ENCODE data around the gene KCNQ1OT1. TPM values are rescaled to one million over a fixed set of nuclear protein-coding genes. Genes with fewer than 3 reads are reported as not detected.

The KCNQ1OT1 gene
- total and polyA plus RNA-seq, 2 of the 4 experiments (the other 2 are of a cell fraction) = 0.14 to 2.0 TPM

DNA sequence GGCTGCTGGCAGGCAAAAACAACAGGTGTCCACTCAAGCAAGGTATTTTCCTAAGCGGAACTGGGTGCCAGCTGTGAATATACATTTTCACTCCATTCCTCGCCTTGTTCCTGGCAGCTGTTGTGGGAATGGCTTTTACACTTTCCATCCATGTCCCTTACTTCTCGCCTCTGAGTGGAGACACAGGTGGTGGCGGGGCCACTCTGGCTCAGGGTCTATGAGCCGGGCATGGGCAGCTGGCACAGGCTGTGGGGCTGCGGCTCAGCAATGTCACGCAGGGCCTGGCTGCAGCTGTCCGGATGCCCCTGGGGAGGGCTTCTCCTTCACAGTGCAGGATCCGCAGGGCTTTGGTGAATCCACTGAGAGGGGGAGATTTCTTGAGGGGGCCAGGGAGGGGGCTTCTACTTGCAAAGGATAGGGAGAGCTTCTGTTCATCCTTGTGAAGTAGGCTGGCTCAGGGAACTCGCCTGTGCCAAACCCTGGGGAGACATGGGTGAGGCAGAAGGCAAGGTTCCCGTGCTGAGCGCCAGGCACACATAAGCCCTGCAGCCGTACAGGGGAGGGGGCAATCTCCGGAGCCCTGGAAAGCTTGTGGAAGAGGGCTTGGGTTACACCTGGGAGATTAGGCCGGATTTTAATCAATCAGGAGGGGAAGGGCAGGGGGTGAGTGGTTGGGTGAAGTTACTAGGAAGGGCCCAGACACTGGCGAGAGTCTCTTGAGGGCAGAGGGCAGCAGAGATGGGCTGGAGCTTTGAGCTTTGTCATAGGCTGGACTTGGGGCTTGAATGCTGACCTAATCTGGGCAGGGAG, 45.7 kb downstream of the KCNQ1OT1 start (continued):
- TF ChIP-seq RFX5 (IDR thresholded peaks at IDR 0.05; ENCODE audit: low read depth, low read length) = no peak

GRCh38 chr11:2653198-2653551, 46.6 kb downstream of the KCNQ1OT1 start:
- no peak overlapping the region for H3K27ac ChIP-seq (ENCODE audit: insufficient read depth, low read length)
- no peaks in the 10 kb centered on the region for H3K36me3 ChIP-seq (ENCODE audit: control insufficient read depth, insufficient read depth, low read length)
- H3K79me1 ChIP-seq (ENCODE audit: low read depth in 1 of 2, low read length in 2 of 2) = peaks cover 0 to 3% of the 10 kb centered on the region in 2 experiments; a peak in 1 of 4 replicates
- no TSS peak for BruUV-seq (replicated peaks)
- WGBS, 2 experiments (ENCODE audit: extremely low coverage in 2 of 2, insufficient read length in 1 of 2) = no CpG with 5 or more reads among the region's 1 CpG
- no peak overlapping the region for H3K14ac ChIP-seq (replicated peaks; ENCODE audit: low read depth, low read length)
- H2BK120ac ChIP-seq (ENCODE audit: low read depth, low read length) = no peak overlapping the region
- H3K4ac ChIP-seq (ENCODE audit: low read depth, low read length) = no peak overlapping the region
- dilution Hi-C loops (cut with HindIII; ENCODE audit: low sequenced_read_pairs, unreplicated experiment) (no loop called here), intact Hi-C loops (cut with micrococcal nuclease) (no loop called here), in situ Hi-C loops (cut with MboI; ENCODE audit: low sequenced_read_pairs) (no loop called here)
- CTCF ChIA-PET = no interaction called here
- no peaks in the 10 kb centered on the region; the same call in 1 of the 2 replicates for H4K20me1 ChIP-seq (ENCODE audit: insufficient read depth, low read length)
- peaks cover 69% of the 10 kb centered on the region for H3K9me3 ChIP-seq (ENCODE audit: control insufficient read depth, insufficient read depth, low read length)
- H2BK20ac ChIP-seq (ENCODE audit: low read depth, low read length) = no peak overlapping the region
- no peak overlapping the region for H3K56ac ChIP-seq (ENCODE audit: extremely low read depth, insufficient read depth, low read length)
- H3K23ac ChIP-seq (ENCODE audit: low read depth, low read length) = no peak overlapping the region
- no peak overlapping the region for H2BK5ac ChIP-seq (ENCODE audit: low read depth, low read length, poor library complexity, severe bottlenecking)
- no peaks in the 10 kb centered on the region for H3K9me1 ChIP-seq (ENCODE audit: insufficient read depth, low read length)
- no peak for ATAC-seq (ENCODE audit: low read depth)
- no peak overlapping the region for H3K9ac ChIP-seq (ENCODE audit: low read depth, low read length)
- H3K27me3 ChIP-seq (ENCODE audit: control insufficient read depth, insufficient read depth, low read length) = peaks cover 13% of the 10 kb centered on the region; the same call in 1 of the 2 replicates
- no peak overlapping the region for H3K4me2 ChIP-seq (ENCODE audit: low read depth, low read length)
- POLR2A ChIA-PET (ENCODE audit: unreplicated experiment) = interaction anchor here (1.0 kb wide), 1 partner anchor 231 kb away, joined by 5 read pairs; no protein-coding TSS in a partner anchor
- no peaks in the 10 kb centered on the region for H3K4me1 ChIP-seq (ENCODE audit: control insufficient read depth, insufficient read depth, low read length)
- no peak overlapping the region for H2AK9ac ChIP-seq (replicated peaks; ENCODE audit: low read depth, low read length, poor library complexity)
- no peak overlapping the region for H3K18ac ChIP-seq (ENCODE audit: low read depth, low read length)
- H2AFZ ChIP-seq (replicated peaks; ENCODE audit: low read length, poor library complexity) = no peak overlapping the region
- no peak overlapping the region for H2BK15ac ChIP-seq (ENCODE audit: low read depth, low read length)
- H4K8ac ChIP-seq (ENCODE audit: low read depth in 2 of 2, low read length in 2 of 2) = no peak overlapping the region
- no peak overlapping the region for H4K5ac ChIP-seq (ENCODE audit: low read depth, low read length)
- no peak overlapping the region for H4K91ac ChIP-seq (ENCODE audit: insufficient read depth, low read depth, low read length)
- H2AK5ac ChIP-seq (ENCODE audit: low read depth, low read length) = no peak overlapping the region
- DNase-seq = no peak
- no peak overlapping the region for H3K4me3 ChIP-seq (ENCODE audit: insufficient read depth, low read depth, low read length)
- TF ChIP-seq SMC3 (IDR thresholded peaks at IDR 0.05; ENCODE audit: low read depth, low read length) (no peak), RAD21 (IDR thresholded peaks at IDR 0.05; ENCODE audit: low read length) (no peak), CEBPB (IDR thresholded peaks at IDR 0.05; ENCODE audit: low read depth, low read length) (no peak), RFX5 (IDR thresholded peaks at IDR 0.05; ENCODE audit: low read depth, low read length) (no peak), MAFK (IDR thresholded peaks at IDR 0.05; ENCODE audit: low read depth, low read length) (no peak), BHLHE40 (IDR thresholded peaks at IDR 0.05; ENCODE audit: low read depth, low read length) (no peak), FOS (IDR thresholded peaks at IDR 0.05; ENCODE audit: low read depth, low read length) (no peak), MXI1 (IDR thresholded peaks at IDR 0.05; ENCODE audit: borderline replicate concordance, low read depth, low read length) (no peak), CTCF (conservative IDR thresholded peaks at IDR 0.05; ENCODE audit: low read depth, low read length) (no peak), RCOR1 (IDR thresholded peaks at IDR 0.05; ENCODE audit: insufficient replicate concordance, low read length) (no peak), CHD1 (IDR thresholded peaks at IDR 0.05; ENCODE audit: low read depth, low read length) (no peak), USF2 (IDR thresholded peaks at IDR 0.05; ENCODE audit: low read depth, low read length) (no peak)
- TF ChIP-seq, protein P1, sequence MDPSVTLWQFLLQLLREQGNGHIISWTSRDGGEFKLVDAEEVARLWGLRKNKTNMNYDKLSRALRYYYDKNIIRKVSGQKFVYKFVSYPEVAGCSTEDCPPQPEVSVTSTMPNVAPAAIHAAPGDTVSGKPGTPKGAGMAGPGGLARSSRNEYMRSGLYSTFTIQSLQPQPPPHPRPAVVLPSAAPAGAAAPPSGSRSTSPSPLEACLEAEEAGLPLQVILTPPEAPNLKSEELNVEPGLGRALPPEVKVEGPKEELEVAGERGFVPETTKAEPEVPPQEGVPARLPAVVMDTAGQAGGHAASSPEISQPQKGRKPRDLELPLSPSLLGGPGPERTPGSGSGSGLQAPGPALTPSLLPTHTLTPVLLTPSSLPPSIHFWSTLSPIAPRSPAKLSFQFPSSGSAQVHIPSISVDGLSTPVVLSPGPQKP (IDR thresholded peaks at IDR 0.05; ENCODE audit: borderline replicate concordance, low read depth, low read length) = no peak
